PFSK-1 (cell line): ENCODE results near the gene PGR.

Source experiments
- FOXP2 ChIP-seq: optimal IDR thresholded peaks from 2 replicates; pipeline ENCODE3; 2011; ENCODE audit warnings: borderline replicate concordance, control low read depth, inconsistent platforms; ENCODE audit not compliant: insufficient read depth; ENCODE audit errors: extremely low read length, extremely low read depth
- POLR2AphosphoS5 ChIP-seq: IDR thresholded peaks from 2 replicates; pipeline ENCODE4 v1.6.1; 2012; ENCODE audit warnings: low read depth, mild to moderate bottlenecking, control low read depth, low read length, moderate library complexity
- SIN3A ChIP-seq: IDR thresholded peaks from 2 replicates; pipeline ENCODE4 v1.6.1; 2012; ENCODE audit warnings: mild to moderate bottlenecking, low read length, moderate library complexity, borderline replicate concordance; ENCODE audit not compliant: insufficient read depth
- TAF1 ChIP-seq: IDR thresholded peaks from 2 replicates; pipeline ENCODE4 v1.6.1; 2012; ENCODE audit warnings: low read length, control low read depth, borderline replicate concordance; ENCODE audit not compliant: insufficient read depth
- TF ChIP-seq, protein P1 (sequence below), 2 experiments: IDR thresholded peaks; 2 replicates each; pipeline versions ENCODE4 v1.6.1 to v1.8.0; 2011 to 2012; ENCODE audit warnings: low read depth in 2 of 2, low read length in 2 of 2, control low read depth in 1 of 2, inconsistent platforms in 1 of 2, mild to moderate bottlenecking in 1 of 2, moderate library complexity in 1 of 2; ENCODE audit not compliant: insufficient read depth in 1 of 2

The PGR gene

GRCh38 chr11:101104716-101105115 is 24.9 kb downstream of the PGR start:
- TF ChIP-seq, protein P1, sequence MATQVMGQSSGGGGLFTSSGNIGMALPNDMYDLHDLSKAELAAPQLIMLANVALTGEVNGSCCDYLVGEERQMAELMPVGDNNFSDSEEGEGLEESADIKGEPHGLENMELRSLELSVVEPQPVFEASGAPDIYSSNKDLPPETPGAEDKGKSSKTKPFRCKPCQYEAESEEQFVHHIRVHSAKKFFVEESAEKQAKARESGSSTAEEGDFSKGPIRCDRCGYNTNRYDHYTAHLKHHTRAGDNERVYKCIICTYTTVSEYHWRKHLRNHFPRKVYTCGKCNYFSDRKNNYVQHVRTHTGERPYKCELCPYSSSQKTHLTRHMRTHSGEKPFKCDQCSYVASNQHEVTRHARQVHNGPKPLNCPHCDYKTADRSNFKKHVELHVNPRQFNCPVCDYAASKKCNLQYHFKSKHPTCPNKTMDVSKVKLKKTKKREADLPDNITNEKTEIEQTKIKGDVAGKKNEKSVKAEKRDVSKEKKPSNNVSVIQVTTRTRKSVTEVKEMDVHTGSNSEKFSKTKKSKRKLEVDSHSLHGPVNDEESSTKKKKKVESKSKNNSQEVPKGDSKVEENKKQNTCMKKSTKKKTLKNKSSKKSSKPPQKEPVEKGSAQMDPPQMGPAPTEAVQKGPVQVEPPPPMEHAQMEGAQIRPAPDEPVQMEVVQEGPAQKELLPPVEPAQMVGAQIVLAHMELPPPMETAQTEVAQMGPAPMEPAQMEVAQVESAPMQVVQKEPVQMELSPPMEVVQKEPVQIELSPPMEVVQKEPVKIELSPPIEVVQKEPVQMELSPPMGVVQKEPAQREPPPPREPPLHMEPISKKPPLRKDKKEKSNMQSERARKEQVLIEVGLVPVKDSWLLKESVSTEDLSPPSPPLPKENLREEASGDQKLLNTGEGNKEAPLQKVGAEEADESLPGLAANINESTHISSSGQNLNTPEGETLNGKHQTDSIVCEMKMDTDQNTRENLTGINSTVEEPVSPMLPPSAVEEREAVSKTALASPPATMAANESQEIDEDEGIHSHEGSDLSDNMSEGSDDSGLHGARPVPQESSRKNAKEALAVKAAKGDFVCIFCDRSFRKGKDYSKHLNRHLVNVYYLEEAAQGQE (IDR thresholded peaks at IDR 0.05; ENCODE audit: insufficient read depth in 1 of 2, low read depth in 2 of 2, low read length in 2 of 2): no peak
- TF ChIP-seq FOXP2 (no peak), TAF1 (no peak)

GRCh38 chr11:101103433-101103832 is 26.2 kb downstream of the PGR start:
- TF ChIP-seq, protein P1 (IDR thresholded peaks at IDR 0.05; ENCODE audit: insufficient read depth in 1 of 2, low read depth in 2 of 2, low read length in 2 of 2): no peak
- TF ChIP-seq SIN3A (no peak), TAF1 (no peak), FOXP2 (no peak), POLR2AphosphoS5 (no peak)

- TF ChIP-seq SIN3A (no peak), FOXP2 (no peak), TAF1 (no peak), POLR2AphosphoS5 (no peak)
- TF ChIP-seq, protein P1 (IDR thresholded peaks at IDR 0.05; ENCODE audit: insufficient read depth in 1 of 2, low read depth in 2 of 2, low read length in 2 of 2): no peak
Observed at GRCh38 chr11:101100601-101101000, 29.0 kb downstream of the PGR start.

- TF ChIP-seq TAF1 (no peak), POLR2AphosphoS5 (no peak), FOXP2 (no peak), SIN3A (no peak)
- TF ChIP-seq, protein P1 (IDR thresholded peaks at IDR 0.05; ENCODE audit: insufficient read depth in 1 of 2, low read depth in 2 of 2, low read length in 2 of 2): no peak
Observed at GRCh38 chr11:101096036-101096704, 33.4 kb downstream of the PGR start.

- TF ChIP-seq, protein P1 (IDR thresholded peaks at IDR 0.05; ENCODE audit: insufficient read depth in 1 of 2, low read depth in 2 of 2, low read length in 2 of 2): no peak
- TF ChIP-seq SIN3A: no peak
- no peak for TF ChIP-seq TAF1
- TF ChIP-seq FOXP2: no peak
Observed at GRCh38 chr11:101091781-101092180, 37.8 kb downstream of the PGR start.
